GM19463 (cell line): Measurements from ENCODE around the gene ODF2.
"Not testable (repeated sequence)": the region's sequence is repeated elsewhere in the genome, so short reads cannot be mapped to it uniquely, and the experiment has no call there.

Source experiments
- ATAC-seq: cut with Tn5 transposase; IDR thresholded peaks from one replicate; pipeline ENCODE4 v1.9.1; 2021; ENCODE audit warnings: mild to moderate bottlenecking, moderate library complexity; ENCODE audit not compliant: unreplicated experiment

The ODF2 gene

GRCh38 chr9:128455849-128456612 is at the start of gene ODF2:
TSS of gene ODF2 (plus strand) at chr9:128456006. CDS start at chr9:128456092, 86 bp downstream.
- ATAC-seq = peak; percentile 82

GRCh38 chr9:128406848-128407391 is 48.9 kb upstream of the ODF2 start:
- no peak for ATAC-seq

- no peak for ATAC-seq
These were observed 46.8 kb upstream of the ODF2 start for GRCh38 chr9:128408963-128409431.

GRCh38 chr9:128409450-128409849 is 46.4 kb upstream of the ODF2 start:
- no peak for ATAC-seq

- ATAC-seq = no peak
These were observed 45.8 kb upstream of the ODF2 start for GRCh38 chr9:128409978-128410377.

GRCh38 chr9:128411364-128412119 is 44.3 kb upstream of the ODF2 start:
- ATAC-seq = no peak

- ATAC-seq = no peak
These were observed 43.6 kb upstream of the ODF2 start for GRCh38 chr9:128412120-128412790.

- not testable (repeated sequence) for ATAC-seq
These were observed 42.1 kb upstream of the ODF2 start for GRCh38 chr9:128413728-128414127.

GRCh38 chr9:128414461-128414860 is 41.3 kb upstream of the ODF2 start:
- ATAC-seq = no peak

- no peak for ATAC-seq
These were observed 40.5 kb upstream of the ODF2 start for GRCh38 chr9:128415281-128415680.

GRCh38 chr9:128416014-128416413 is 39.8 kb upstream of the ODF2 start:
- ATAC-seq = no peak

- no peak for ATAC-seq
These were observed 39.3 kb upstream of the ODF2 start for GRCh38 chr9:128416432-128417019.

- ATAC-seq = no peak
These were observed 36.5 kb upstream of the ODF2 start for GRCh38 chr9:128419061-128419925.

GRCh38 chr9:128420060-128420650 is 35.7 kb upstream of the ODF2 start:
- ATAC-seq = peak; percentile 79

- peak; percentile 80 for ATAC-seq
These were observed 34.9 kb upstream of the ODF2 start, which contains the start of gene CERCAM for GRCh38 chr9:128420651-128421481. TSS of gene CERCAM (plus strand) at chr9:128420857. CDS start at chr9:128420878, 21 bp downstream.

- no peak for ATAC-seq
These were observed 34.3 kb upstream of the ODF2 start for GRCh38 chr9:128421482-128421996.

GRCh38 chr9:128422022-128422782 is 33.6 kb upstream of the ODF2 start:
- not testable (repeated sequence) for ATAC-seq

GRCh38 chr9:128422783-128423150 is 33.0 kb upstream of the ODF2 start:
- no peak for ATAC-seq
